Heart right ventricle (tissue), 16 donors: ENCODE results near the gene STPG3. TPM values are rescaled to one million over a fixed set of nuclear protein-coding genes. Genes with fewer than 3 reads are reported as not detected.

ENCODE experiments used
- ATAC-seq, 8 donors: fragments of 200-7000 bp; cut with Tn5 transposase; one replicate each; pipeline ENCODE4 v1.9.1; 2020; ENCODE audit warnings: mild to moderate bottlenecking in 8 of 8, moderate library complexity in 8 of 8, moderate number of reproducible peaks in 1 of 8
- DNase-seq, 2 donors: peaks; one replicate each; pipeline ENCODE4 v3.0.0-alpha.2; 2020
- H3K27ac ChIP-seq, 10 donors: fragments of 200-600 bp; sonication (generic) in 2 of 10; one replicate each; pipeline versions ENCODE4 v1.5.0 to v1.8.0; 2020 to 2022; ENCODE audit warnings: mild to moderate bottlenecking in 3 of 10
- H3K27me3 ChIP-seq, 7 donors: fragments of 200-600 bp; one replicate each; pipeline ENCODE4 v1.8.0; 2021 to 2022; ENCODE audit warnings: mild to moderate bottlenecking in 2 of 7
- H3K36me3 ChIP-seq, 9 donors: fragments of 200-600 bp; sonication (generic) in 1 of 9; one replicate each; pipeline versions ENCODE4 v1.5.0 to v1.8.0; 2020 to 2022; ENCODE audit warnings: mild to moderate bottlenecking in 2 of 9
- H3K4me1 ChIP-seq, 9 donors: fragments of 200-600 bp; sonication (generic) in 1 of 9; one replicate each; pipeline versions ENCODE4 v1.5.0 to v1.8.0; 2020 to 2022; ENCODE audit warnings: mild to moderate bottlenecking in 4 of 9
- H3K4me3 ChIP-seq, 10 donors: fragments of 200-600 bp; sonication (generic) in 2 of 10; one replicate each; pipeline versions ENCODE4 v1.5.0 to v1.8.0; 2020 to 2022; ENCODE audit warnings: mild to moderate bottlenecking in 7 of 10, moderate library complexity in 2 of 10
- H3K9me3 ChIP-seq, 11 donors: fragments of 200-600 bp in 10 of 11; sonication (generic) in 2 of 11; one replicate each; pipeline versions ENCODE4 v1.5.0 to v1.8.0; 2013 to 2022; ENCODE audit warnings: mild to moderate bottlenecking in 2 of 11, control low read depth in 1 of 11, moderate library complexity in 1 of 11
- whole genome bisulfite sequencing, 2 donors: extraction: QIAGEN DNeasy Blood & Tissue Kit; methylation state at CpG; one replicate each; pipeline ENCODE4 v1.1.7; 2013; ENCODE audit warnings: inconsistent platforms in 1 of 2; 5-methylcytosine and 5-hydroxymethylcytosine counted together
- intact Hi-C, 10 donors: fragments of 100-400 bp; cut with DNase I; formaldehyde crosslinking; loops; one replicate each; pipeline versions ENCODE4 v1.11.1 to v1.14.2; 2022
- polyA plus RNA-seq, 2 donors: library from polyadenylated mRNA; stranded (reverse); fragments of 200-250 nt; gene quantifications; one replicate each; pipeline ENCODE4 v1.2.3, GENCODE V29; 2013
- total RNA-seq, 10 donors: library from RNA; stranded (reverse); fragmentation: NEBNext Ultra II Directional in 3 of 10; extraction: Animal tissue kit (Norgen Biotek cat#: 25700) in 3 of 10; gene quantifications; one replicate each; pipeline versions ENCODE4 v1.2.1 to v1.2.4, GENCODE V29; 2021 to 2023
- TF ChIP-seq, protein P1 (sequence below), 9 donors: fragments of 200-600 bp; sonication (generic) in 2 of 9; IDR thresholded peaks; one replicate each; pipeline versions ENCODE4 v1.5.0 to v1.8.0; 2021 to 2022; ENCODE audit warnings: antibody characterized with exemption in 9 of 9, mild to moderate bottlenecking in 5 of 9, moderate library complexity in 1 of 9
- donor health status: Arrhythmogenic right ventricular cardiomyopathy.
- donor health status: ischemic (EF 13 %, LVEDD 7.1; RV severe dilation, severe dysfunction).
- donor health status: healthy with polysubstance abuse.
- donor health status: DM: no; HTN: yes; CAD: no.
- donor health status: DM: no; HTN: no; CAD: no.
- donor health status: ischemic (EF 25% LVEDD 6.9; RV normal size, moderate dysfunction).
- donor health status: ischemic (EF 25% LVEDD 5.7; RV mildly dilated, moderate dysfunction).
- donor health status: healthy.
- donor health status: DM: yes; HTN: yes; CAD: no.
- donor health status: Ischemic cardiomyopathy.
- donor health status: ischemic (EF 35%, LVEDD 5.7; RV mildly dilated, moderate dysfunction).
- donor health status: nonischemic (EF 11% LVEDD 7.7; RV severe dilation, severe dysfunction).
- donor health status: DM: yes; HTN: yes; CAD: no.
- donor health status: PGD.
- donor health status: ischemic (EF 29% LVEDD 5.4; RV normal size, mild dysfunction).
- donor health status: nonischemic (EF 23%, LVEDD 6.1; RV moderate dilation, normal function).

Gene STPG3
- total and polyA plus RNA-seq, 12 donors, result 0.24 to 0.44 (median 0.32) TPM; not detected in 8

GRCh38 chr9:137206602-137207001 lies 44.5 kb upstream of the STPG3 start:
- Histone ChIP-seq H3K4me3 (peak overlapping the region in 7 of 10 donors; percentile 75 to 96 (median 87)), H3K9me3 (no peaks in the 10 kb centered on the region), H3K36me3 (peaks cover 0 to 26% (median 0%) of the 10 kb centered on the region in 9 donors), H3K27me3 (no peaks in the 10 kb centered on the region), H3K27ac (no peak overlapping the region), H3K4me1 (peaks cover 20 to 52% (median 48%) of the 10 kb centered on the region in 9 donors)
- intact Hi-C loops, result no loop called here
- TF ChIP-seq, protein P1, sequence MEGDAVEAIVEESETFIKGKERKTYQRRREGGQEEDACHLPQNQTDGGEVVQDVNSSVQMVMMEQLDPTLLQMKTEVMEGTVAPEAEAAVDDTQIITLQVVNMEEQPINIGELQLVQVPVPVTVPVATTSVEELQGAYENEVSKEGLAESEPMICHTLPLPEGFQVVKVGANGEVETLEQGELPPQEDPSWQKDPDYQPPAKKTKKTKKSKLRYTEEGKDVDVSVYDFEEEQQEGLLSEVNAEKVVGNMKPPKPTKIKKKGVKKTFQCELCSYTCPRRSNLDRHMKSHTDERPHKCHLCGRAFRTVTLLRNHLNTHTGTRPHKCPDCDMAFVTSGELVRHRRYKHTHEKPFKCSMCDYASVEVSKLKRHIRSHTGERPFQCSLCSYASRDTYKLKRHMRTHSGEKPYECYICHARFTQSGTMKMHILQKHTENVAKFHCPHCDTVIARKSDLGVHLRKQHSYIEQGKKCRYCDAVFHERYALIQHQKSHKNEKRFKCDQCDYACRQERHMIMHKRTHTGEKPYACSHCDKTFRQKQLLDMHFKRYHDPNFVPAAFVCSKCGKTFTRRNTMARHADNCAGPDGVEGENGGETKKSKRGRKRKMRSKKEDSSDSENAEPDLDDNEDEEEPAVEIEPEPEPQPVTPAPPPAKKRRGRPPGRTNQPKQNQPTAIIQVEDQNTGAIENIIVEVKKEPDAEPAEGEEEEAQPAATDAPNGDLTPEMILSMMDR (IDR thresholded peaks at IDR 0.05), result no peak
- ATAC-seq, result no peak
- WGBS, 2 donors, result 70 to 73% methylated on average over 7 of the region's 7 CpGs
- no peak for DNase-seq

DNA sequence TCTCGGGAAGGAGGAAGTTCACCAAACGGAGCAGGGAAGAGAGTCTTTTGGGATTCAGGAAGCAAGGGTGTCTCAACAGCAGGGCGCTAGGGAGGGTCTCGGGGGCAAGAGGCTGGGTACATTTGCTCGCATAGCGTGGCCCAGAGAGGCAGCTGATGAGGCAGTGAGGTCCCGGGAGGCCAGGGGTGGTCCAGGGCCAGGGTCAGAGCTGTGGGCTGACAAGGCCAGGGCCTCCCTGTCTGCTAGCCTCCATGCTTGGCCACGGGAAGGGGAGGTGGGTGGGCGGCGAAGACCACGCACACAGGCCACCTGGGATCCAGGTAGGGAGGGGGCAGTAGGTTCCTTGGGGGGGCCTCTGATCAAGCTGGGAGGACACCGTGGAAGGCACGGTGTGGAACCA lies 39.6 kb upstream of the STPG3 start:
- WGBS, 2 donors, result 78 to 85% methylated on average over 13 of the region's 13 CpGs
- ATAC-seq (no peak), DNase-seq (no peak)
- Histone ChIP-seq H3K27me3 (no peaks in the 10 kb centered on the region), H3K9me3 (no peaks in the 10 kb centered on the region), H3K4me3 (no peak overlapping the region), H3K27ac (no peak overlapping the region), H3K36me3 (peaks cover 0 to 50% (median 0%) of the 10 kb centered on the region in 9 donors), H3K4me1 (peaks cover 0 to 10% (median 6%) of the 10 kb centered on the region in 9 donors)
- intact Hi-C loops, result no loop called here
- TF ChIP-seq, protein P1 (IDR thresholded peaks at IDR 0.05), result no peak

DNA sequence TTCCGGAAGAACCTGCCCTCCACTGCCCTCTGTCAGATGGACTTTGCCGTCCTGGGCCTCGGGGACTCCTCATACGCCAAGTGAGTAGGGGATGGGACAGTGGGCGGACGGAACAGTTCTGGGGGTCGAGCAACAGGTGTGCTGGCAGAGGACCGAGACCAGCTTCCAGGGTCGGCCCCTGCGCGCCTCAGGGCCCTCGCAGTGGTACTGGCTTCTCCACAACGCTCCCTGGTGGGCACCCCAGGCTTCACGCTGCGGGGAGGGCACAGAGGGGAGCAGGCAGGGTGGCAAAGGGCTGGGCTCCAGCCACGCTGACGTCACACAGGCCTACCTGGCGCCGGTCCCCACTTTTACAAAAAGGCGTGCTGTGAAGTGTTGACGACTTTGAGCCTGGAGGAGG lies 38.6 kb upstream of the STPG3 start:
- H3K4me1 ChIP-seq, result peaks cover 0 to 9% (median 5%) of the 10 kb centered on the region in 9 donors
- TF ChIP-seq, protein P1 (IDR thresholded peaks at IDR 0.05), result no peak
- WGBS, 2 donors, result 83 to 84% methylated on average over 21 of the region's 21 CpGs
- intact Hi-C loops, result no loop called here
- H3K36me3 ChIP-seq, result peaks cover 0 to 52% (median 0%) of the 10 kb centered on the region in 9 donors
- H3K9me3 ChIP-seq, result no peaks in the 10 kb centered on the region
- H3K27ac ChIP-seq, result no peak overlapping the region
- no peak for ATAC-seq
- no peak for DNase-seq
- no peak overlapping the region for H3K4me3 ChIP-seq
- no peaks in the 10 kb centered on the region for H3K27me3 ChIP-seq

GRCh38 chr9:137213160-137214060 lies 37.7 kb upstream of the STPG3 start:
- H3K27me3 ChIP-seq, result no peaks in the 10 kb centered on the region
- H3K9me3 ChIP-seq, result no peaks in the 10 kb centered on the region
- peaks cover 0 to 52% (median 0%) of the 10 kb centered on the region in 9 donors for H3K36me3 ChIP-seq
- DNase-seq (no peak), ATAC-seq (no peak)
- intact Hi-C loops, result no loop called here
- no peak overlapping the region for H3K4me3 ChIP-seq
- H3K4me1 ChIP-seq, result peaks cover 4 to 17% (median 12%) of the 10 kb centered on the region in 9 donors
- H3K27ac ChIP-seq, result no peak overlapping the region
- TF ChIP-seq, protein P1 (IDR thresholded peaks at IDR 0.05), result peak in 1 of 9 donors; percentile 5
- 91% methylated on average over 49 of the region's 49 CpGs for WGBS, 2 donors
